ENCODE measurements around the gene LSM2. TPM values are rescaled to one million over a fixed set of nuclear protein-coding genes. Genes with fewer than 3 reads are reported as not detected.
"Not testable (repeated sequence)": the region's sequence is repeated elsewhere in the genome, so short reads cannot be mapped to it uniquely, and the experiment has no call there.

The LSM2 gene
- total and polyA plus RNA-seq, 2 donors from 2014 or later, result 41.6 to 70.6 TPM

DNA sequence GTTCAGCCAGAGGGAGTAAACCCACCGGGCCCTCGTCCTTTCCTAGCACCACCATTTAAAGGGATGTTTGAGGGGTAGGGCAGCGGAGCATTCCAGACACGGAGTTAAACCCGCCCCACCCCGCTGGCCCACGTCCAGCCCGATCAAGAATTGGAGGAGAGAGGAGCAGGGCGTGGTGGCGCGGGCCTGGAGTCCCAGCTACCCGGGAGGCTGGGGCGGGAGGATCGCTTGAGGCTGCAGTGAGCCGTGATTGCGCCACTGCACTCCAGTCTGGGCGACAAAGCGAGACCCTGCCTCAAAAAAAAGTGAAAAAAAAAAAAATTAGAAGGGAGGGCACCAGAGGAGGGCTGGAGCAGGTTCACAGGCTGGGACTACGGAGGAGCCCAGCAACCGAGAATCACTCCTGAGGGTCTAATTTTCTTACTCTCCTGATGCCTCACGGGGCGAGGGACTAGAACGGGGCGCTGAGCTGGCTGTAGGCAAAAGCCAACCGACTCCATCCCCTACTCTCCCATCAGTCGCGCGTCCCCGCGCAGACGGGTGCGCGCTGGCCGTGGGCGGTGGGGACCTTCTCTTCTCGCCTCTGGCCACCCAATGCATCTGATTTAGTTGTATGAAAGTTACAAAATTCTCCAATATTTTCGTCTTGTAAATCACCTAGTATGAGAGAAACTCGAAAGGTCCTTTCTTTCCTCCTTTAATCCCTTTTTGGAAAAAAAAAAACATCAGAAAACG, 14.7 kb upstream of the LSM2 start:
- Histone ChIP-seq H3K4me1 (ENCODE audit: control insufficient read depth in 2 of 3, insufficient read depth in 2 of 3, low read depth in 1 of 3, low read length in 3 of 3) (peaks cover 2 to 22% (median 14%) of the 10 kb centered on the region in 3 donors), H3K9ac (ENCODE audit: low read length in 3 of 3) (peak overlapping the region; percentile 80 to 100 (median 93)), H3K27ac (ENCODE audit: low read depth in 2 of 2, low read length in 2 of 2) (peak overlapping the region; percentile 99 to 100), H3K9me3 (ENCODE audit: control insufficient read depth in 2 of 3, insufficient read depth in 1 of 3, low read length in 3 of 3) (no peaks in the 10 kb centered on the region), H3K4me3 (ENCODE audit: low read length in 3 of 3) (peak overlapping the region; percentile 72 to 87 (median 73)), H3K36me3 (ENCODE audit: control insufficient read depth in 2 of 3, insufficient read depth in 3 of 3, low read length in 3 of 3) (no peaks in the 10 kb centered on the region), H3K27me3 (ENCODE audit: control insufficient read depth, insufficient read depth, low read length) (no peaks in the 10 kb centered on the region)
- TF ChIP-seq, protein P1, sequence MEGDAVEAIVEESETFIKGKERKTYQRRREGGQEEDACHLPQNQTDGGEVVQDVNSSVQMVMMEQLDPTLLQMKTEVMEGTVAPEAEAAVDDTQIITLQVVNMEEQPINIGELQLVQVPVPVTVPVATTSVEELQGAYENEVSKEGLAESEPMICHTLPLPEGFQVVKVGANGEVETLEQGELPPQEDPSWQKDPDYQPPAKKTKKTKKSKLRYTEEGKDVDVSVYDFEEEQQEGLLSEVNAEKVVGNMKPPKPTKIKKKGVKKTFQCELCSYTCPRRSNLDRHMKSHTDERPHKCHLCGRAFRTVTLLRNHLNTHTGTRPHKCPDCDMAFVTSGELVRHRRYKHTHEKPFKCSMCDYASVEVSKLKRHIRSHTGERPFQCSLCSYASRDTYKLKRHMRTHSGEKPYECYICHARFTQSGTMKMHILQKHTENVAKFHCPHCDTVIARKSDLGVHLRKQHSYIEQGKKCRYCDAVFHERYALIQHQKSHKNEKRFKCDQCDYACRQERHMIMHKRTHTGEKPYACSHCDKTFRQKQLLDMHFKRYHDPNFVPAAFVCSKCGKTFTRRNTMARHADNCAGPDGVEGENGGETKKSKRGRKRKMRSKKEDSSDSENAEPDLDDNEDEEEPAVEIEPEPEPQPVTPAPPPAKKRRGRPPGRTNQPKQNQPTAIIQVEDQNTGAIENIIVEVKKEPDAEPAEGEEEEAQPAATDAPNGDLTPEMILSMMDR (IDR thresholded peaks at IDR 0.05; ENCODE audit: borderline replicate concordance, extremely low read depth, insufficient read depth), result no peak
- intact Hi-C loops (cut with DNase I), result no loop called here
- DNase-seq (peak; percentile 59 to 91 (median 86)), FAIRE-seq (no peak)

DNA sequence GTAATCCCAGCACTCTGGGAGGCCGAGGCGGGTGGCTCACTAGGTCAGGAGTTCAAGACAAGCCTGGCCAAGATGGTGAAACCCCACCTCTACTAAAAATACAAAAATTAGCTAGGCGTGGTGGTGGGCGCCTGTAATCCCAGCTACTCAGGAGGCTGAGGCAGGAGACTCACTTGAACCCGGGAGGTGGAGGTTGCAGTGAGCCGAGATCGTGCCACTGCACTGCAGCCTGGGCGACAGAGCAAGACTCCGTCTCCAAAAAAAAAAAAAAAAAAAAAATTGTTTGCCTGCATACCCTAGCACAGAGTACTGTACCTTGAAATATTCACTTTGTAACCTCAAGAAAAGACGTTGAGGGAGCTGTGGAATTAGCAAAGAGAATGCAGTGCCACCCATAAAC, 13.6 kb upstream of the LSM2 start:
- H3K4me3 ChIP-seq (ENCODE audit: low read length in 3 of 3); H3K27me3 ChIP-seq (ENCODE audit: control insufficient read depth, insufficient read depth, low read length); H3K36me3 ChIP-seq (ENCODE audit: control insufficient read depth in 2 of 3, insufficient read depth in 3 of 3, low read length in 3 of 3); intact Hi-C loops (cut with DNase I); H3K9me3 ChIP-seq (ENCODE audit: control insufficient read depth in 2 of 3, insufficient read depth in 1 of 3, low read length in 3 of 3); FAIRE-seq: not testable (repeated sequence)
- Histone ChIP-seq H3K4me1 (ENCODE audit: control insufficient read depth in 2 of 3, insufficient read depth in 2 of 3, low read depth in 1 of 3, low read length in 3 of 3) (peaks cover 0 to 16% (median 12%) of the 10 kb centered on the region in 3 donors), H3K27ac (ENCODE audit: low read depth in 2 of 2, low read length in 2 of 2) (peak overlapping the region in 1 of 2 donors; percentile 100), H3K9ac (ENCODE audit: low read length in 3 of 3) (peak overlapping the region in 1 of 3 donors; percentile 93)
- DNase-seq, result peak in 1 of 5 donors; percentile 49

DNA sequence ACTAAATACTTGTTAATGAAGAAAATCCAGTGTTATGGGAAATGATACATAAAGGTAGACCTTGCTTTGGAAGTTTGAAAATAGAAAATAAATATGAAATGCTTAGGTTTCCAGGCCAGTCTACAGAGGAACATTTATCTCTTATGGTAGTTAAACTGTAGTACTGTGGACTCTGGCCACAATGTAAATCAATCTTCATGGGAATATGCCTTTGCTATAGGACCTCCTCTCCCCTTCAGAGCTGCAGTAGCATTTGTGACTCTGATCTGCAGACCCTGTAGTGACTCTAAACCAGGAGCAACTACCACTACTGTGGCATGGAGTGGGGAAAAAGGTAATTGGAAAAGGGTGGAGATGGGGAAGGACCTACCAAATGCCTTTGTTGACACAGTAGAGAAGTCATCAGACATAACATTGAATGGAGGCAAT, 13.1 kb upstream of the LSM2 start:
- Histone ChIP-seq H3K27me3 (ENCODE audit: control insufficient read depth, insufficient read depth, low read length) (no peaks in the 10 kb centered on the region), H3K36me3 (ENCODE audit: control insufficient read depth in 2 of 3, insufficient read depth in 3 of 3, low read length in 3 of 3) (no peaks in the 10 kb centered on the region), H3K4me1 (ENCODE audit: control insufficient read depth in 2 of 3, insufficient read depth in 2 of 3, low read depth in 1 of 3, low read length in 3 of 3) (peaks cover 0 to 14% (median 12%) of the 10 kb centered on the region in 3 donors), H3K4me3 (ENCODE audit: low read length in 3 of 3) (no peak overlapping the region), H3K9me3 (ENCODE audit: control insufficient read depth in 2 of 3, insufficient read depth in 1 of 3, low read length in 3 of 3) (no peaks in the 10 kb centered on the region), H3K27ac (ENCODE audit: low read depth in 2 of 2, low read length in 2 of 2) (peak overlapping the region; percentile 73 to 82), H3K9ac (ENCODE audit: low read length in 3 of 3) (peak overlapping the region in 1 of 3 donors; percentile 19)
- FAIRE-seq (no peak), DNase-seq (peak in 1 of 5 donors; percentile 44)
- TF ChIP-seq, protein P1 (IDR thresholded peaks at IDR 0.05; ENCODE audit: borderline replicate concordance, extremely low read depth, insufficient read depth), result no peak
- intact Hi-C loops (cut with DNase I), result no loop called here

DNA sequence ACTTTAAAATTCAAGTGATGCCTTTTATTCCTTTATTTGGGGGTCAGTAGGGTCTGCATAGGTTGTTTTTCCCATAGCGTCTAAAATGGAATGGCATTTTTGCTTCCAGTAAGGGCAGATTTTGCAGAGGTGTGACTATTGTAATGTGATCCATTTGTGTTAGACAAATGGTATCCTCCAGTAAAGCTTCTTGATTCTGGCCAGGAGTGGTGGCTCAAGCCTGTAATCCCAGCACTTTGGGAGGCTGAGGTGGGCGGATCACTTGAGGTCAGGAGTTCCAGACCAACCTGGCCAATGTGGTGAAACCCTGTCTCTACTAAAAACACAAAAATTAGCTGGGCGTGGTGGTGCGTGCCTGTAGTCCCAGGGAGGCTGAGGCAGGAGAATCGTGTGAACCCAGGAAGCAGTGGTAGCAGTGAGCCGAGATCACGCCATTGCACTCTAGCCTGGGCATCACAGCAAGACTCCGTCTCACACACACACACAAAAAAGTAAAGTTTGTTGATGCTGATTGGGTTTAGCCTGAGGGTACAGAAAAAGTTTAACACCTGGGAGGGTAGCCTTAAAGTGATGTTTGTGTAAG, 11.3 kb upstream of the LSM2 start:
- peak overlapping the region; percentile 78 to 91 for H3K27ac ChIP-seq (ENCODE audit: low read depth in 2 of 2, low read length in 2 of 2)
- DNase-seq, result peak in 1 of 5 donors; percentile 23
- H3K36me3 ChIP-seq (ENCODE audit: control insufficient read depth in 2 of 3, insufficient read depth in 3 of 3, low read length in 3 of 3); intact Hi-C loops (cut with DNase I); FAIRE-seq; H3K27me3 ChIP-seq (ENCODE audit: control insufficient read depth, insufficient read depth, low read length); H3K9me3 ChIP-seq (ENCODE audit: control insufficient read depth in 2 of 3, insufficient read depth in 1 of 3, low read length in 3 of 3): not testable (repeated sequence)
- peak overlapping the region; percentile 54 to 69 (median 63) for H3K4me3 ChIP-seq (ENCODE audit: low read length in 3 of 3)
- peaks cover 4 to 17% (median 10%) of the 10 kb centered on the region in 3 donors for H3K4me1 ChIP-seq (ENCODE audit: control insufficient read depth in 2 of 3, insufficient read depth in 2 of 3, low read depth in 1 of 3, low read length in 3 of 3)
- H3K9ac ChIP-seq (ENCODE audit: low read length in 3 of 3), result peak overlapping the region in 2 of 3 donors; percentile 30 to 79

DNA sequence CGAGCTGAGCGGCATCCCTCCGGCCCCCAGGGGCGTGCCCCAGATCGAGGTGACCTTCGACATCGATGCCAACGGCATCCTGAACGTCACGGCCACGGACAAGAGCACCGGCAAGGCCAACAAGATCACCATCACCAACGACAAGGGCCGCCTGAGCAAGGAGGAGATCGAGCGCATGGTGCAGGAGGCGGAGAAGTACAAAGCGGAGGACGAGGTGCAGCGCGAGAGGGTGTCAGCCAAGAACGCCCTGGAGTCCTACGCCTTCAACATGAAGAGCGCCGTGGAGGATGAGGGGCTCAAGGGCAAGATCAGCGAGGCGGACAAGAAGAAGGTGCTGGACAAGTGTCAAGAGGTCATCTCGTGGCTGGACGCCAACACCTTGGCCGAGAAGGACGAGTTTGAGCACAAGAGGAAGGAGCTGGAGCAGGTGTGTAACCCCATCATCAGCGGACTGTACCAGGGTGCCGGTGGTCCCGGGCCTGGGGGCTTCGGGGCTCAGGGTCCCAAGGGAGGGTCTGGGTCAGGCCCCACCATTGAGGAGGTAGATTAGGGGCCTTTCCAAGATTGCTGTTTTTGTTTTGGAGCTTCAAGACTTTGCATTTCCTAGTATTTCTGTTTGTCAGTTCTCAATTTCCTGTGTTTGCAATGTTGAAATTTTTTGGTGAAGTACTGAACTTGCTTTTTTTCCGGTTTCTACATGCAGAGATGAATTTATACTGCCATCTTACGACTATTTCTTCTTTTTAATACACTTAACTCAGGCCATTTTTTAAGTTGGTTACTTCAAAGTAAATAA, 10.6 kb upstream of the LSM2 start:
- intact Hi-C loops (cut with DNase I); H3K27me3 ChIP-seq (ENCODE audit: control insufficient read depth, insufficient read depth, low read length); H3K9me3 ChIP-seq (ENCODE audit: control insufficient read depth in 2 of 3, insufficient read depth in 1 of 3, low read length in 3 of 3); FAIRE-seq; H3K36me3 ChIP-seq (ENCODE audit: control insufficient read depth in 2 of 3, insufficient read depth in 3 of 3, low read length in 3 of 3): not testable (repeated sequence)
- Histone ChIP-seq H3K4me3 (ENCODE audit: low read length in 3 of 3) (peak overlapping the region; percentile 54 to 69 (median 63)), H3K9ac (ENCODE audit: low read length in 3 of 3) (peak overlapping the region; percentile 22 to 79 (median 30)), H3K4me1 (ENCODE audit: control insufficient read depth in 2 of 3, insufficient read depth in 2 of 3, low read depth in 1 of 3, low read length in 3 of 3) (peaks cover 4 to 12% (median 10%) of the 10 kb centered on the region in 3 donors), H3K27ac (ENCODE audit: low read depth in 2 of 2, low read length in 2 of 2) (peak overlapping the region; percentile 78 to 91)
- peak in 2 of 5 donors; percentile 47 to 66 for DNase-seq

Measured in kidney (tissue), 14 donors.